ENCODE measurements around the gene ZNF786.

DNA sequence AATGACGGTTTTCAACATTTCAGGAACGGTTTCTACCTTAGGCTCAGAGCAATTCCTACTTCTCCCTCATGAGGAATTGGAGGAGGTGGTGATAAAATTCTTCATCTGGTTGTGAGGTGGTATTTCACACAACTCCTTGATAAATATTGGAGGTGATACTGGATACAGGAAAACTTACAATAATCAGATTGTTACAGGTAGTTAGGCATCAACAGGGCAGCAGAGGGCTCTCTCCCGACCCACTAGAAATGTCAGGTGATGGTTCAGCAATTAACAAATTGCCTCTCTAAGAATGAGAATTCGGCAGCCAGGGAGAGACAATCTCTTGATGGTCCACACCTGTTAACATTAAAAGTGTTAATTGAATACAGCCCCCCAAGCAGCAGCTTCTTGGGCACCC lies 22.6 kb downstream of the ZNF786 start:
- no peak for TF ChIP-seq EZH2 (IDR thresholded peaks at IDR 0.05)
- no peak for TF ChIP-seq POLR2AphosphoS5 (IDR thresholded peaks at IDR 0.05; ENCODE audit: low read depth, low read length)

Measured in HCT116 (cell line).